ENCODE measurements around the gene RNF14.

Gene RNF14

DNA sequence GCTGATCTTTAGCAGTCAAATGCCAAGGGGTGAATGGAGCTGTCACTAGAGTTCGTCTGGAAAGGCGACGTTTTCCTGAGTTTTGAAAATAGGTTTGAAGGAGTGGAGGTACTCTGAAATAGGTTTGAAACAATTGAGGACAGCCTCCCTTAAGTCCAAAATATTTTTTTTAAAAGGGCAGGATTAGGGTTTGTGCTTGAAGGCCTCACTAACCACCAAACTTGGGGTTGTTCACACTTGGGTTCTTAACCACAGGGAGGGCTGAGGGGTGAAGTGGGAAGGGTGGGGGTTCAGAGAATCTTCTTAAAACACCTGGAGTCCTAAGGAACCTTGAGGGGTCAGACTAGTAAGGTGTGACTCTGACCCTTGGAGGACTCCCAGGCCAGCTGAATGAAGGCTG is 7.4 kb upstream of the RNF14 start:
- DNase-seq (ENCODE audit: low read depth) = no peak
- TF ChIP-seq, protein P1, sequence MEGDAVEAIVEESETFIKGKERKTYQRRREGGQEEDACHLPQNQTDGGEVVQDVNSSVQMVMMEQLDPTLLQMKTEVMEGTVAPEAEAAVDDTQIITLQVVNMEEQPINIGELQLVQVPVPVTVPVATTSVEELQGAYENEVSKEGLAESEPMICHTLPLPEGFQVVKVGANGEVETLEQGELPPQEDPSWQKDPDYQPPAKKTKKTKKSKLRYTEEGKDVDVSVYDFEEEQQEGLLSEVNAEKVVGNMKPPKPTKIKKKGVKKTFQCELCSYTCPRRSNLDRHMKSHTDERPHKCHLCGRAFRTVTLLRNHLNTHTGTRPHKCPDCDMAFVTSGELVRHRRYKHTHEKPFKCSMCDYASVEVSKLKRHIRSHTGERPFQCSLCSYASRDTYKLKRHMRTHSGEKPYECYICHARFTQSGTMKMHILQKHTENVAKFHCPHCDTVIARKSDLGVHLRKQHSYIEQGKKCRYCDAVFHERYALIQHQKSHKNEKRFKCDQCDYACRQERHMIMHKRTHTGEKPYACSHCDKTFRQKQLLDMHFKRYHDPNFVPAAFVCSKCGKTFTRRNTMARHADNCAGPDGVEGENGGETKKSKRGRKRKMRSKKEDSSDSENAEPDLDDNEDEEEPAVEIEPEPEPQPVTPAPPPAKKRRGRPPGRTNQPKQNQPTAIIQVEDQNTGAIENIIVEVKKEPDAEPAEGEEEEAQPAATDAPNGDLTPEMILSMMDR (conservative IDR thresholded peaks at IDR 0.05; ENCODE audit: control insufficient read depth, insufficient read depth, low read depth, low read length) = no peak
- no peak overlapping the region for H3K4me3 ChIP-seq (ENCODE audit: control insufficient read depth, low read depth, low read length)

DNA sequence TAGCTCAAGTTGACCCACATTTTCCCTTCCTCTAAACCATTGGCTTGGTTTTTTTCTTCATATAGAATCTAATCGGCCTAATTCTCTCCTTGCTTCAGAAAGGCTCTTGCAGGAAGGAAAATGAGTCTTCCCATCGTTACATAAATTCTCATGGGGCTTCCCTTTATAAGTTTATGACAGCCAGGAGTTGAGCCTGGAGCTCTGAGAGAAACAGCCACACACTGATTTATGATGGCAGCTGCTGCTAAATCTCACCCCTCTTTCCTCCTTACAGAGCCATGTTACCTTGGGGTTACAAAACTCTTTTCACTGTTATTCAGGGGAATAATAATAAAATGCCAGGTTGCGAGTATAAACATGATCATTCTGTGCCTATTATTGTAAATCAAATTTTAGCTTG is 5.2 kb upstream of the RNF14 start:
- TF ChIP-seq, protein P1 (conservative IDR thresholded peaks at IDR 0.05; ENCODE audit: control insufficient read depth, insufficient read depth, low read depth, low read length) = no peak
- DNase-seq (ENCODE audit: low read depth) = no peak
- H3K4me3 ChIP-seq (ENCODE audit: control insufficient read depth, low read depth, low read length) = no peak overlapping the region

DNA sequence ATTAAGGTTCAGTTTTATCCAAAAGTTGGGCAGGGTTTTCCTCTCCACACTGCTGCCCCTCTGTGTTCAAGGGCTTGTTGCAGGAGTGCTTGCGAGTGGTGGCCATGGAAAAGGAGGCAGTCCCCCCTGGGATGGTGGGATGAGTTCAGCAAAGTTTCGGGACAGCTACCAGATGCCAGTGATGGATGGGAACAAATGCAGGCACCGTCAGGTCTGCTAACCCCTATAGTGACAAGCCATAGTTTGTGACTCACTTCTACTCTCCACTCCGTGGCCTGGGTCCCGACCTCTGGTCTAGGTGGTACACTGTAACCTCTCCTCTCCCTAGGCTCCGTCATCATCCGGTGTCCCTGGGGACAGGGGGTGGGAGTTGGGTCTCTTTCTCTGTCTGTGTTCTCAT is 3.8 kb upstream of the RNF14 start:
- H3K4me3 ChIP-seq (ENCODE audit: control insufficient read depth, low read depth, low read length) = no peak overlapping the region
- TF ChIP-seq, protein P1 (conservative IDR thresholded peaks at IDR 0.05; ENCODE audit: control insufficient read depth, insufficient read depth, low read depth, low read length) = no peak
- DNase-seq (ENCODE audit: low read depth) = peak; percentile 10

DNA sequence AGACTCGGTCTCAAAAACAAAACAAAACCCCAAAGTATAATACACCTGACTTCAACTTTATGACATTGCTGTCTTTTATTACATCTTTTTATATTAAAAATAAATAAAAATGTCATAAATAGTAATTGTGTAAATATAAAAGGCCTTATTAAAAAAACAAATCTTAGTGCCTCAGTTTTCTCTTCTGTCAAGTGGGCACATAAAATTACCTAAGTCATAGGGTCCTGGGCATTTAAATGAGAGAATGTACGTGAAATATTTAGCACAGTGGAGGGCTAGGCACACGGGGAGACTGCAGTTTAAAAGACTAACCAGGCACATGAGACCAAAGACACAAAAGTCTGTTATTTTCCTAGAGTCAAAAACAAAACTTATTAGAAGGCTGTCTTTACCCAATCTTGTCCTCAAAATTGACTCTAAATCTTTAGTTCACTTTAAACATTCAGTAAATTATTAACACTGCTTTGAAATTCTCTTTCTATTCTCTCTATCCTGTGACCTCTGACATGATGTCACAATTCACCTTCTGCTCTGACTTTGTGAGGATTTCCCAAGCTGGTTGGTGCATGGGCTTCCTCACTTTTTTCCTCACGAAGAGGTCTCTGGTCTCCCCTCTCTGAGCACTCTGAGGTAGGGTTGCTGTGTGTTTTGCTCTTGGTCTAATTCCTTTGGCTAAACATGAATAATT is 2.5 kb upstream of the RNF14 start:
- TF ChIP-seq, protein P1 (conservative IDR thresholded peaks at IDR 0.05; ENCODE audit: control insufficient read depth, insufficient read depth, low read depth, low read length) = no peak
- DNase-seq (ENCODE audit: low read depth) = no peak
- H3K4me3 ChIP-seq (ENCODE audit: control insufficient read depth, low read depth, low read length) = no peak overlapping the region

DNA sequence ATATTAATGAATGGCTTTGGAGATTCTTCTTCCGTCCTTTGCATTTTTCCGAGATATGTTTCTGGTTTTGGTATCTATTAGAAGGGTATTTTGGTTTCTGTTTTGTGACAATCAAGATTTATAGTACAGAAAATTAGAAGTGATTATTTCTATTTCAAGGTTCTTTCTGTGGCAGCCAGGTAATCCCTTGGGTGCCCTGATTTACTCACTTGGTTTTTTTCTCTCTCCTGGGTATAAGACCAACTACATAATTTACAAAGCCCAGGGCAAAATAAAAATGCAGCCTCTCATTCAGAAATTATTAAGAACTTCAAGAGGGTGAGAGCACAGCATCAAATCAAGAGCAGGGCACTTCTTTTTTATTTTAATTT is 2.0 kb upstream of the RNF14 start:
- no peak overlapping the region for H3K4me3 ChIP-seq (ENCODE audit: control insufficient read depth, low read depth, low read length)
- TF ChIP-seq, protein P1 (conservative IDR thresholded peaks at IDR 0.05; ENCODE audit: control insufficient read depth, insufficient read depth, low read depth, low read length) = no peak
- no peak for DNase-seq (ENCODE audit: low read depth)

DNA sequence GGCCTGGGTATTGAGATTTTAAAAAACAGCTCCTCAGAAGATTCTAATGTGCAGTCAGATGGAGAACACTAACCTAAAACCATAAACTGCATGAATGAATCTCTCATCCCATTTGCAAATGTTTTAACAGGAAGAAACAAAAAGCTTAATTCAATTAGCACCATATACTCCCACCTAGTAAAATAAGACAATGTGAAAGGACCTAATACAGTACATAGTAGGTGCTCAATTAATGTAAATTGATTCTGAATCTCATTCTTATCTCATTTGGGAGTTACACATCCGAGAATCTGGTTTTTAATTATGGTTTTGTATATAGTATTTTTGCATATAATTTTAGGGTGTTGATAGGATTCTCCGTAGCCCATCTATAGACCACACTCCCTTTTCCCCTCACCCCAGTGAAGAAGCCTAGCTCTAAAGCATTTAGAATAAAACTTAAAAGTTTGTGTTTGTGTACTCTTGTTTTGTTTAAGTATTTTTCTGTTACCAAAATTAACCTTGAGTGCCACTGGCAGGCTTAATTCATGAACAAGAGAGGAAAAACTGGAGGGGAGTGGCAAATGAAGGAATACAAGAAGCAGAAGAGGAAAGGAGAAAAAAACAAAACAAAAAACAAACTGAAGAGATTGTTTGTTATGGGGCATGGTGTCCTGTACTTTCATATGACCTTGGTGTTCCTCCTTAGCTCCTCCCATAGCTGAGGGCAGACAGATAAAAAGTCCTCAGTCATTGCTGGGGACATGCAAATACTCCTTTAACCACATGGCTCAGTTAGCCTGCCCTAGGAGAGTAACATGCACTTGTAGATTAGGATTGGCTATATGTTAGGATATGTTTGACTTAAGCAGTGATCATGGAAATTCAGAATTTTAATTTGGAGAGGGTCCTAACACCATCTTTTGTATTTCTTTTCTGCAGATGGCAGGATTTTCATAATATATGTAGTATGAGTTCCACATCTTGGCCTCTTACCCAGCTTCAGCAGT is 1.2 kb downstream of the RNF14 start:
- TF ChIP-seq, protein P1 (conservative IDR thresholded peaks at IDR 0.05; ENCODE audit: control insufficient read depth, insufficient read depth, low read depth, low read length) = no peak
- peak; percentile 32 for DNase-seq (ENCODE audit: low read depth)
- H3K4me3 ChIP-seq (ENCODE audit: control insufficient read depth, low read depth, low read length) = peak overlapping the region; percentile 94
